Retinal pigment epithelial cell (primary cell): ENCODE data around the gene BSG.
A peak's percentile ranks its signal among the peaks of the same experiment; 100 is the strongest.
"Not testable (repeated sequence)": the region's sequence is repeated elsewhere in the genome, so short reads cannot be mapped to it uniquely, and the experiment has no call there.

Experiments used
- DNase-seq: peaks from one replicate; pipeline ENCODE4 v3.0.0-alpha.2; 2010; ENCODE audit warnings: low read depth
- H3K4me3 ChIP-seq: 2 replicates; pipeline ENCODE4 v1.5.1; 2011; ENCODE audit warnings: mild to moderate bottlenecking, low read length, control low read depth, moderate library complexity
- CTCF ChIP-seq: conservative IDR thresholded peaks from 2 replicates; pipeline ENCODE4 v1.5.1; 2011; ENCODE audit warnings: low read depth, low read length, control low read depth, inconsistent platforms

BSG gene

GRCh38 chr19:623175-623916 is 51.0 kb downstream of the BSG start:
- no peak overlapping the region for H3K4me3 ChIP-seq
- no peak for TF ChIP-seq CTCF
- no peak for DNase-seq

- DNase-seq, result no peak
- no peak overlapping the region for H3K4me3 ChIP-seq
- TF ChIP-seq CTCF, result no peak
Measured at GRCh38 chr19:623974-624373, 51.6 kb downstream of the BSG start.

- no peak for DNase-seq
- no peak for TF ChIP-seq CTCF
- no peak overlapping the region for H3K4me3 ChIP-seq
Measured at GRCh38 chr19:624433-625109, 52.2 kb downstream of the BSG start.

- no peak for DNase-seq
- no peak overlapping the region for H3K4me3 ChIP-seq
- no peak for TF ChIP-seq CTCF
Measured at GRCh38 chr19:625257-625656, 52.9 kb downstream of the BSG start.

- H3K4me3 ChIP-seq, DNase-seq: not testable (repeated sequence)
Measured at GRCh38 chr19:626566-626965, 54.2 kb downstream of the BSG start.

GRCh38 chr19:628168-628567 is 55.8 kb downstream of the BSG start:
- DNase-seq, result no peak
- H3K4me3 ChIP-seq, result no peak overlapping the region
- peak; percentile 47 for TF ChIP-seq CTCF

GRCh38 chr19:629515-629914 is 57.1 kb downstream of the BSG start:
- not testable (repeated sequence) for H3K4me3 ChIP-seq, DNase-seq

- DNase-seq, result no peak
- TF ChIP-seq CTCF, result no peak
- H3K4me3 ChIP-seq, result no peak overlapping the region
Measured at GRCh38 chr19:629961-630714, 57.7 kb downstream of the BSG start.
